A549 (cell line): ENCODE data around the gene GCNT3. TPM values are rescaled to one million over a fixed set of nuclear protein-coding genes. Genes with fewer than 3 reads are reported as not detected.
A peak's percentile ranks its signal among the peaks of the same experiment; 100 is the strongest.

Source experiments
- ATAC-seq, 2 experiments: fragments of 200-7000 bp in 1 of 2; fragments of >200 bp in 1 of 2; cut with Nextera tagmentation in 1 of 2; cut with Tn5 transposase in 1 of 2; 3 replicates each; pipeline versions ENCODE4 v1.8.0 to v1.9.1; 2018 to 2020; ENCODE audit warnings: mild to moderate bottlenecking in 1 of 2, moderate library complexity in 1 of 2
- CTCF ChIA-PET: fragments of 300-600 bp; sonication (Branson Sonifier 250); formaldehyde crosslinking; extraction: SDS; loops from one replicate; lab custom pipeline; 2021; ENCODE audit warnings: antibody characterized with exemption, inconsistent platforms; lab: Yijun Ruan, JAX
- POLR2A ChIA-PET: fragments of 350-600 bp; formaldehyde crosslinking; extraction: SDS; loops from one replicate; lab custom pipeline; 2021; ENCODE audit warnings: antibody characterized with exemption, inconsistent platforms; lab: Yijun Ruan, JAX
- DNase-seq, 2 experiments: peaks; one replicate each; pipeline versions ENCODE4 v3.0.0 to v3.0.0-alpha.2; 2011 to 2016; ENCODE audit warnings: low read depth in 1 of 2, low spot score in 1 of 2
- FAIRE-seq: peaks from 2 replicates; lab custom pipeline; 2011; peaks lifted over from hg19 to GRCh38; lab: Jason Lieb, UNC
- H3K27ac ChIP-seq, 2 experiments: fragments of >200 bp; sonication (Bioruptor Twin); formaldehyde crosslinking; 3 replicates each; pipeline ENCODE4 v1.5.1; 2016 to 2017
- H3K4me1 ChIP-seq: fragments of >200 bp; sonication (Bioruptor Twin); formaldehyde crosslinking; 3 replicates; pipeline ENCODE4 v1.6.1; 2016
- H3K4me2 ChIP-seq: fragments of >200 bp; sonication (Bioruptor Twin); formaldehyde crosslinking; 3 replicates; pipeline ENCODE4 v1.6.1; 2016
- H3K4me3 ChIP-seq: fragments of >200 bp; sonication (Bioruptor Twin); formaldehyde crosslinking; 3 replicates; pipeline ENCODE4 v1.5.1; 2016
- H3K9me3 ChIP-seq: fragments of >200 bp; sonication (Bioruptor Twin); formaldehyde crosslinking; 3 replicates; pipeline ENCODE4 v1.6.1; 2016
- BCL3 ChIP-seq: fragments of >200 bp; sonication (Bioruptor Twin); formaldehyde crosslinking; IDR thresholded peaks from 3 replicates; pipeline ENCODE4 v1.6.1; 2016
- CBX8 ChIP-seq: fragments of 200-600 bp; sonication (generic); IDR thresholded peaks from 2 replicates; pipeline ENCODE4 v1.6.1; 2016
- E2F6 ChIP-seq: IDR thresholded peaks from 2 replicates; pipeline ENCODE4 v1.6.1; 2012; ENCODE audit warnings: low read depth, borderline replicate concordance
- EHF ChIP-seq: fragments of 250-450 bp; sonication (Bioruptor Pico); IDR thresholded peaks from 2 replicates; pipeline ENCODE4 v1.5.0; 2020; ENCODE audit warnings: mild to moderate bottlenecking
- ELK1 ChIP-seq: fragments of 150-350 bp; IDR thresholded peaks from 2 replicates; pipeline ENCODE4 v1.6.1; 2014; ENCODE audit warnings: low read depth, mild to moderate bottlenecking, low read length
- FOSL2 ChIP-seq, 2 experiments: fragments of 450-650 bp in 1 of 2; fragments of >200 bp in 1 of 2; sonication (Bioruptor Twin) in 1 of 2; formaldehyde crosslinking; IDR thresholded peaks; 2 replicates each; pipeline versions ENCODE4 v1.5.0 to v1.6.1; 2016 to 2020; ENCODE audit warnings: mild to moderate bottlenecking in 1 of 2, moderate library complexity in 1 of 2
- GATA3 ChIP-seq: IDR thresholded peaks from 2 replicates; pipeline ENCODE4 v1.6.1; 2012; ENCODE audit warnings: borderline replicate concordance
- HES2 ChIP-seq: fragments of >200 bp; sonication (Bioruptor Twin); formaldehyde crosslinking; IDR thresholded peaks from 2 replicates; pipeline ENCODE4 v1.6.1; 2016
- HEYL ChIP-seq: fragments of 250-450 bp; sonication (Bioruptor Pico); IDR thresholded peaks from 2 replicates; pipeline ENCODE4 v1.8.0; 2021; ENCODE audit warnings: mild to moderate bottlenecking, moderate library complexity
- HMGXB4 ChIP-seq: fragments of 250-450 bp; sonication (Bioruptor Pico); IDR thresholded peaks from 2 replicates; pipeline ENCODE4 v1.5.0; 2021; ENCODE audit warnings: mild to moderate bottlenecking, moderate library complexity, borderline replicate concordance
- JUN ChIP-seq, 2 experiments: fragments of >200 bp; sonication (Bioruptor Twin); formaldehyde crosslinking; IDR thresholded peaks; 2 replicates in 1 of 2; 3 replicates in 1 of 2; pipeline ENCODE4 v1.6.1; 2016 to 2017
- KDM5A ChIP-seq: fragments of 200-600 bp; sonication (generic); IDR thresholded peaks from 2 replicates; pipeline ENCODE4 v1.6.1; 2016; ENCODE audit warnings: antibody characterized with exemption, mild to moderate bottlenecking
- MAX ChIP-seq: IDR thresholded peaks from 2 replicates; pipeline ENCODE4 v1.6.1; 2012
- MAZ ChIP-seq: fragments of 150-350 bp; IDR thresholded peaks from 2 replicates; pipeline ENCODE4 v1.6.1; 2014; ENCODE audit warnings: antibody characterized with exemption, low read depth, low read length, borderline replicate concordance
- PBX3 ChIP-seq: IDR thresholded peaks from 2 replicates; pipeline ENCODE4 v1.6.1; 2012
- PHF8 ChIP-seq: fragments of 200-600 bp; sonication (generic); IDR thresholded peaks from 2 replicates; pipeline ENCODE4 v1.6.1; 2016; ENCODE audit warnings: low read depth, mild to moderate bottlenecking, antibody characterized with exemption, moderate library complexity, borderline replicate concordance
- POLR2A ChIP-seq: IDR thresholded peaks from 2 replicates; pipeline ENCODE4 v1.6.1; 2012; ENCODE audit warnings: mild to moderate bottlenecking, low read length
- POLR2AphosphoS2 ChIP-seq: conservative IDR thresholded peaks from 2 replicates; pipeline ENCODE4 v1.6.1; 2012; ENCODE audit warnings: low read length, improper control_type of control experiment, inconsistent platforms
- RAD21 ChIP-seq, 2 experiments: fragments of >200 bp in 1 of 2; sonication (Bioruptor Twin) in 1 of 2; formaldehyde crosslinking in 1 of 2; IDR thresholded peaks in 1 of 2; conservative IDR thresholded peaks in 1 of 2; 2 replicates in 1 of 2; 3 replicates in 1 of 2; pipeline ENCODE4 v1.6.1; 2012 to 2018; ENCODE audit warnings: inconsistent platforms in 1 of 2
- RNF2 ChIP-seq: fragments of 200-600 bp; sonication (generic); IDR thresholded peaks from 2 replicates; pipeline ENCODE4 v1.6.1; 2016; ENCODE audit warnings: low read depth, mild to moderate bottlenecking, antibody characterized with exemption, moderate library complexity, borderline replicate concordance
- SMC3 ChIP-seq: fragments of >200 bp; sonication (Bioruptor Twin); formaldehyde crosslinking; IDR thresholded peaks from 3 replicates; pipeline ENCODE4 v1.6.1; 2018; ENCODE audit warnings: inconsistent platforms
- ZFP36 ChIP-seq: fragments of 450-650 bp; IDR thresholded peaks from 2 replicates; pipeline ENCODE4 v1.6.1; 2014; ENCODE audit warnings: borderline replicate concordance; ENCODE audit not compliant: partially characterized antibody
- WGBS: methylation state at CpG from one replicate; pipeline ENCODE4 v1.1.6; 2017; ENCODE audit errors: missing lambda C conversion rate; 5-methylcytosine and 5-hydroxymethylcytosine counted together
- polyA plus RNA-seq, 4 experiments: library from polyadenylated mRNA; depleted of rRNA in 3 of 4; stranded (reverse); fragments of >200 nt; fragmentation: RNase III in 1 of 4; extraction: RNeasy Plus Mini Kit Qiagen cat#74134 plus additional on column Dnase treatment in 1 of 4; gene quantifications; 2 replicates in 3 of 4; 3 replicates in 1 of 4; pipeline ENCODE4 v1.2.3, GENCODE V29; 2011 to 2017

GCNT3 gene
- polyA plus RNA-seq, 2 of the 4 experiments (the other 2 are of a cell fraction): 69.2 to 134 TPM

GRCh38 chr15:59656897-59657634, 45.5 kb downstream of the GCNT3 start, which contains the start of gene GTF2A2:
GTF2A2 (minus strand) TSS chr15:59657515; CDS start chr15:59652277, 5,238 bp downstream.
- ChIA-PET POLR2A (interaction anchor here (0.6 to 1.8 kb wide), 16 partner anchors 8 to 700 kb away, joined by 3 to 22 read pairs (median 4); partner anchors contain the start of genes BNIP2 and GCNT3), CTCF (interaction anchor here (0.6 to 29.8 kb wide), 5 partner anchors 11 to 140 kb away, joined by 3 to 685 read pairs (median 3); partner anchors contain the start of gene BNIP2)
- WGBS: 3% methylated on average over 55 of the region's 59 CpGs
- Histone ChIP-seq H3K4me3 (peak within 1 kb of the TSS; percentile 95), H3K27ac (peak within 1 kb of the TSS; percentile 91 to 93), H3K4me1 (peaks cover 12% of the 10 kb centered on the region), H3K9me3 (peaks cover 6% of the 10 kb centered on the region; the same call in 1 of the 3 replicates), H3K4me2 (peak within 1 kb of the TSS; percentile 84)
- ATAC-seq: peak; percentile 98 to 100
- no peak for FAIRE-seq
- peak; percentile 95 to 96 for DNase-seq
- TF ChIP-seq KDM5A: 0 out of 2 replicates have a peak, but pooled peaks have one; percentile 36
- TF ChIP-seq EHF (CRISPR knock-in tag): no peak
- no peak for TF ChIP-seq RNF2
- TF ChIP-seq SMC3: peak; percentile 10; the same call in 1 of the 3 replicates
- TF ChIP-seq POLR2A: peak; percentile 83
- peak; percentile 59; the same call in 1 of the 2 replicates for TF ChIP-seq E2F6
- peak; percentile 48 for TF ChIP-seq MAX
- TF ChIP-seq PBX3: peak; percentile 89
- no peak for TF ChIP-seq CBX8
- TF ChIP-seq GATA3: peak; percentile 31
- peak; percentile 81; the same call in 1 of the 2 replicates for TF ChIP-seq PHF8
- TF ChIP-seq RAD21 (conservative IDR thresholded peaks at IDR 0.05 in 1 of 2, IDR thresholded peaks at IDR 0.05 in 1 of 2): 0 out of 5 replicates have a peak, but pooled peaks of 1 of the 2 experiments have one; percentile 11
- TF ChIP-seq ZFP36: no peak
- TF ChIP-seq HEYL (CRISPR knock-in tag): no peak
- peak; percentile 15; the same call in 1 of the 2 replicates for TF ChIP-seq HMGXB4
- peak; percentile 88 to 95 for TF ChIP-seq JUN (IDR thresholded peaks at IDR 0.05)
- TF ChIP-seq ELK1: no peak
- TF ChIP-seq BCL3: peak; percentile 85; the same call in 2 of the 3 replicates
- TF ChIP-seq HES2: no peak
- no peak for TF ChIP-seq FOSL2 (IDR thresholded peaks at IDR 0.05)
- TF ChIP-seq FOSL2 (CRISPR knock-in tag; IDR thresholded peaks at IDR 0.05): peak; percentile 18; the same call in 1 of the 2 replicates
- TF ChIP-seq MAZ: no peak
- peak; percentile 97 for TF ChIP-seq POLR2AphosphoS2
